HepG2 (cell line): Measurements from ENCODE around the gene USP34. TPM values are rescaled to one million over a fixed set of nuclear protein-coding genes. Genes with fewer than 3 reads are reported as not detected.

Experiments used
- ATAD3A ChIP-seq: sonication (generic); formaldehyde crosslinking; IDR thresholded peaks from 2 replicates; pipeline ENCODE4 v1.4.0; 2020; ENCODE audit warnings: missing genetic modification reagents
- FOXA1 ChIP-seq, 2 experiments: fragments of 450-650 bp in 1 of 2; sonication (generic) in 1 of 2; formaldehyde crosslinking in 1 of 2; IDR thresholded peaks; 2 replicates each; pipeline versions ENCODE4 v1.4.0 to v1.6.1; 2016 to 2020; ENCODE audit warnings: missing genetic modification reagents in 1 of 2
- FOXJ3 ChIP-seq: sonication (generic); formaldehyde crosslinking; IDR thresholded peaks from 2 replicates; pipeline ENCODE4 v1.4.0; 2020; ENCODE audit warnings: missing genetic modification reagents, mild to moderate bottlenecking, borderline replicate concordance
- GATAD1 ChIP-seq: IDR thresholded peaks from 2 replicates; pipeline ENCODE4 v1.6.1; 2016; ENCODE audit warnings: missing genetic modification reagents, missing compliant biosample characterization
- HOXA3 ChIP-seq: sonication (generic); formaldehyde crosslinking; IDR thresholded peaks from 2 replicates; pipeline ENCODE4 v1.5.0; 2020; ENCODE audit warnings: missing genetic modification reagents
- MIER3 ChIP-seq: IDR thresholded peaks from 2 replicates; pipeline ENCODE4 v1.6.1; 2016; ENCODE audit warnings: missing compliant biosample characterization, borderline replicate concordance
- MIXL1 ChIP-seq: IDR thresholded peaks from 2 replicates; pipeline ENCODE4 v1.6.1; 2016
- NKX3-1 ChIP-seq: sonication (generic); formaldehyde crosslinking; IDR thresholded peaks from 2 replicates; pipeline ENCODE4 v1.5.0; 2020; ENCODE audit warnings: missing genetic modification reagents
- NR2F2 ChIP-seq: IDR thresholded peaks from 2 replicates; pipeline ENCODE4 v1.6.1; 2012; ENCODE audit warnings: low read depth, inconsistent platforms, borderline replicate concordance
- RXRB ChIP-seq: IDR thresholded peaks from 2 replicates; pipeline ENCODE4 v1.6.1; 2016; ENCODE audit warnings: borderline replicate concordance, missing genetic modification reagents, missing compliant biosample characterization
- SALL1 ChIP-seq: sonication (generic); formaldehyde crosslinking; IDR thresholded peaks from 2 replicates; pipeline ENCODE4 v1.8.0; 2022; ENCODE audit warnings: mild to moderate bottlenecking, missing genetic modification reagents
- ZNF562 ChIP-seq: sonication (generic); formaldehyde crosslinking; IDR thresholded peaks from 2 replicates; pipeline ENCODE4 v1.8.0; 2022; ENCODE audit warnings: missing genetic modification reagents, borderline replicate concordance
- ZNF672 ChIP-seq: sonication (generic); formaldehyde crosslinking; IDR thresholded peaks from 2 replicates; pipeline ENCODE4 v1.8.1; 2022; ENCODE audit warnings: missing genetic modification reagents
- polyA plus RNA-seq, 8 experiments: library from polyadenylated mRNA; depleted of rRNA in 3 of 8; stranded (reverse) in 7 of 8; unstranded in 1 of 8; fragments of >200 nt; fragmentation: Illumina TruSeq in 4 of 8; extraction: Trizol in 4 of 8; gene quantifications; 2 replicates each; pipeline versions ENCODE4 v1.2.1 to v1.2.3, GENCODE V29; 2011 to 2016; ENCODE audit warnings: low read depth in 4 of 8, missing spikeins in 1 of 8, mixed read lengths in 1 of 8; ENCODE audit not compliant: insufficient read depth in 1 of 8
- total RNA-seq, 5 experiments: library from RNA; depleted of rRNA; stranded (reverse); fragments of >200 nt; fragmentation: Illumina TruSeq; extraction: Trizol; gene quantifications; 2 replicates each; pipeline ENCODE4 v1.2.3, GENCODE V29; 2016; ENCODE audit warnings: low read depth in 1 of 5
- TF ChIP-seq, protein P1 (sequence below): IDR thresholded peaks from 2 replicates; pipeline ENCODE4 v1.6.1; 2016
- TF ChIP-seq, protein P2 (sequence below): IDR thresholded peaks from 2 replicates; pipeline ENCODE4 v1.6.1; 2012; ENCODE audit warnings: low read length, improper control_type of control experiment
- TF ChIP-seq, protein P3 (sequence below): sonication (generic); formaldehyde crosslinking; IDR thresholded peaks from 2 replicates; pipeline ENCODE4 v1.9.0; 2021; ENCODE audit warnings: missing genetic modification reagents, borderline replicate concordance
- TF ChIP-seq, protein P4 (sequence below): sonication (generic); formaldehyde crosslinking; IDR thresholded peaks from 2 replicates; pipeline ENCODE4 v1.5.1; 2020; ENCODE audit warnings: missing genetic modification reagents, mild to moderate bottlenecking, borderline replicate concordance
- TF ChIP-seq, protein P5 (sequence below): IDR thresholded peaks from 2 replicates; pipeline ENCODE4 v1.6.1; 2018; ENCODE audit warnings: missing genetic modification reagents, mild to moderate bottlenecking, missing compliant biosample characterization
- TF ChIP-seq, protein P6 (sequence below): sonication (generic); IDR thresholded peaks from 2 replicates; pipeline ENCODE4 v1.6.1; 2016; ENCODE audit warnings: low read depth, borderline replicate concordance

The USP34 gene
- total and polyA plus RNA-seq, 2 of the 13 experiments (the other 11 are each of a cell fraction or from before 2014, with no cell fraction given) = 99.2 to 100 TPM

DNA sequence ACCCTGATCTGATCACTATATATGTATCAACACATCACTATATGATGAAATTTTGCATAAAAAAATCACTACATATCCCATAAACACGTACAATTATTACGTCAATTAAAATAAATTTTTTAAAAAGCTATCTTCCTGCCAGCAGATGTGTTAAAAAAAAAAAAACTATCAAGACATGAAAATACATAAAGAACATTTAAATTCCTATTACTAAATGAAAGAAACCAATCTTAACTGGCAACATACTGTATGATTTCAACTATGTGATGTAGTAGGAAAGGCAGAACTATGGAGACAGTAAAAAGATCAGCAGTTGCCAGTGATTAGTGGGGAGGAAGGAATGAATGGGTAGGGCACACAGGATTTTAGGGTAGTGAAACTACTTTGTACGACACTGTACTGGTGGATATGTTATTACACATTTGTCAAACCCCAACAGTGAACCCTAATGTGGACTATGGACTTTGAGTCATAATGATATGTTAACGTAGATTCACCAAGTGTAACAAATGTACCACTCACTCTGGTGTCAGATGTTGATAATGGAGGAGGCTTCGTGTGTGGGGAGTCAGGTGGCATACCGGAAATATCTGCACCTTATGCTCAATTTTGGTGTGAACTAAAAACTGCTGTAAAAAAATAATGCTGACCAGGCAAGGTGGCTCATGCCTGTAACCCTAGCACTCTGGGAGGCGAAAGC, 27.4 kb downstream of the USP34 start (continued):
- TF ChIP-seq, protein P1, sequence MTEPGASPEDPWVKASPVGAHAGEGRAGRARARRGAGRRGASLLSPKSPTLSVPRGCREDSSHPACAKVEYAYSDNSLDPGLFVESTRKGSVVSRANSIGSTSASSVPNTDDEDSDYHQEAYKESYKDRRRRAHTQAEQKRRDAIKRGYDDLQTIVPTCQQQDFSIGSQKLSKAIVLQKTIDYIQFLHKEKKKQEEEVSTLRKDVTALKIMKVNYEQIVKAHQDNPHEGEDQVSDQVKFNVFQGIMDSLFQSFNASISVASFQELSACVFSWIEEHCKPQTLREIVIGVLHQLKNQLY (CRISPR knock-in tag) = 0 out of 2 replicates have a peak, but pooled peaks have one; percentile 26
- peak; percentile 40; the same call in 1 of the 2 replicates for TF ChIP-seq RXRB
- no peak for TF ChIP-seq FOXA1 (IDR thresholded peaks at IDR 0.05)
- peak; percentile 38; the same call in 1 of the 2 replicates for TF ChIP-seq FOXA1 (CRISPR knock-in tag; IDR thresholded peaks at IDR 0.05)
- TF ChIP-seq GATAD1 (CRISPR knock-in tag) = peak; percentile 31; the same call in 1 of the 2 replicates
- TF ChIP-seq SALL1 (CRISPR knock-in tag) = peak; percentile 85; the same call in 1 of the 2 replicates
- TF ChIP-seq, protein P2, sequence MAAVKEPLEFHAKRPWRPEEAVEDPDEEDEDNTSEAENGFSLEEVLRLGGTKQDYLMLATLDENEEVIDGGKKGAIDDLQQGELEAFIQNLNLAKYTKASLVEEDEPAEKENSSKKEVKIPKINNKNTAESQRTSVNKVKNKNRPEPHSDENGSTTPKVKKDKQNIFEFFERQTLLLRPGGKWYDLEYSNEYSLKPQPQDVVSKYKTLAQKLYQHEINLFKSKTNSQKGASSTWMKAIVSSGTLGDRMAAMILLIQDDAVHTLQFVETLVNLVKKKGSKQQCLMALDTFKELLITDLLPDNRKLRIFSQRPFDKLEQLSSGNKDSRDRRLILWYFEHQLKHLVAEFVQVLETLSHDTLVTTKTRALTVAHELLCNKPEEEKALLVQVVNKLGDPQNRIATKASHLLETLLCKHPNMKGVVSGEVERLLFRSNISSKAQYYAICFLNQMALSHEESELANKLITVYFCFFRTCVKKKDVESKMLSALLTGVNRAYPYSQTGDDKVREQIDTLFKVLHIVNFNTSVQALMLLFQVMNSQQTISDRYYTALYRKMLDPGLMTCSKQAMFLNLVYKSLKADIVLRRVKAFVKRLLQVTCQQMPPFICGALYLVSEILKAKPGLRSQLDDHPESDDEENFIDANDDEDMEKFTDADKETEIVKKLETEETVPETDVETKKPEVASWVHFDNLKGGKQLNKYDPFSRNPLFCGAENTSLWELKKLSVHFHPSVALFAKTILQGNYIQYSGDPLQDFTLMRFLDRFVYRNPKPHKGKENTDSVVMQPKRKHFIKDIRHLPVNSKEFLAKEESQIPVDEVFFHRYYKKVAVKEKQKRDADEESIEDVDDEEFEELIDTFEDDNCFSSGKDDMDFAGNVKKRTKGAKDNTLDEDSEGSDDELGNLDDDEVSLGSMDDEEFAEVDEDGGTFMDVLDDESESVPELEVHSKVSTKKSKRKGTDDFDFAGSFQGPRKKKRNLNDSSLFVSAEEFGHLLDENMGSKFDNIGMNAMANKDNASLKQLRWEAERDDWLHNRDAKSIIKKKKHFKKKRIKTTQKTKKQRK = no peak
- TF ChIP-seq, protein P3, sequence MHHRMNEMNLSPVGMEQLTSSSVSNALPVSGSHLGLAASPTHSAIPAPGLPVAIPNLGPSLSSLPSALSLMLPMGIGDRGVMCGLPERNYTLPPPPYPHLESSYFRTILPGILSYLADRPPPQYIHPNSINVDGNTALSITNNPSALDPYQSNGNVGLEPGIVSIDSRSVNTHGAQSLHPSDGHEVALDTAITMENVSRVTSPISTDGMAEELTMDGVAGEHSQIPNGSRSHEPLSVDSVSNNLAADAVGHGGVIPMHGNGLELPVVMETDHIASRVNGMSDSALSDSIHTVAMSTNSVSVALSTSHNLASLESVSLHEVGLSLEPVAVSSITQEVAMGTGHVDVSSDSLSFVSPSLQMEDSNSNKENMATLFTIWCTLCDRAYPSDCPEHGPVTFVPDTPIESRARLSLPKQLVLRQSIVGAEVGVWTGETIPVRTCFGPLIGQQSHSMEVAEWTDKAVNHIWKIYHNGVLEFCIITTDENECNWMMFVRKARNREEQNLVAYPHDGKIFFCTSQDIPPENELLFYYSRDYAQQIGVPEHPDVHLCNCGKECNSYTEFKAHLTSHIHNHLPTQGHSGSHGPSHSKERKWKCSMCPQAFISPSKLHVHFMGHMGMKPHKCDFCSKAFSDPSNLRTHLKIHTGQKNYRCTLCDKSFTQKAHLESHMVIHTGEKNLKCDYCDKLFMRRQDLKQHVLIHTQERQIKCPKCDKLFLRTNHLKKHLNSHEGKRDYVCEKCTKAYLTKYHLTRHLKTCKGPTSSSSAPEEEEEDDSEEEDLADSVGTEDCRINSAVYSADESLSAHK (CRISPR knock-in tag) = peak; percentile 59; the same call in 1 of the 2 replicates
- peak; percentile 82 for TF ChIP-seq MIXL1 (CRISPR knock-in tag)
- TF ChIP-seq ATAD3A (CRISPR knock-in tag) = no peak
- peak; percentile 57; the same call in 1 of the 2 replicates for TF ChIP-seq HOXA3
- peak; percentile 14; the same call in 1 of the 2 replicates for TF ChIP-seq FOXJ3 (CRISPR knock-in tag)
- TF ChIP-seq, protein P4, sequence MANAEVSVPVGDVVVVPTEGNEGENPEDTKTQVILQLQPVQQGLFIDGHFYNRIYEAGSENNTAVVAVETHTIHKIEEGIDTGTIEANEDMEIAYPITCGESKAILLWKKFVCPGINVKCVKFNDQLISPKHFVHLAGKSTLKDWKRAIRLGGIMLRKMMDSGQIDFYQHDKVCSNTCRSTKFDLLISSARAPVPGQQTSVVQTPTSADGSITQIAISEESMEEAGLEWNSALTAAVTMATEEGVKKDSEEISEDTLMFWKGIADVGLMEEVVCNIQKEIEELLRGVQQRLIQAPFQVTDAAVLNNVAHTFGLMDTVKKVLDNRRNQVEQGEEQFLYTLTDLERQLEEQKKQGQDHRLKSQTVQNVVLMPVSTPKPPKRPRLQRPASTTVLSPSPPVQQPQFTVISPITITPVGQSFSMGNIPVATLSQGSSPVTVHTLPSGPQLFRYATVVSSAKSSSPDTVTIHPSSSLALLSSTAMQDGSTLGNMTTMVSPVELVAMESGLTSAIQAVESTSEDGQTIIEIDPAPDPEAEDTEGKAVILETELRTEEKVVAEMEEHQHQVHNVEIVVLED (CRISPR knock-in tag) = no peak
- no peak for TF ChIP-seq NKX3-1
- TF ChIP-seq NR2F2 = no peak
- 0 out of 2 replicates have a peak, but pooled peaks have one; percentile 30 for TF ChIP-seq MIER3 (CRISPR knock-in tag)
- no peak for TF ChIP-seq ZNF562 (CRISPR knock-in tag)
- TF ChIP-seq, protein P5, sequence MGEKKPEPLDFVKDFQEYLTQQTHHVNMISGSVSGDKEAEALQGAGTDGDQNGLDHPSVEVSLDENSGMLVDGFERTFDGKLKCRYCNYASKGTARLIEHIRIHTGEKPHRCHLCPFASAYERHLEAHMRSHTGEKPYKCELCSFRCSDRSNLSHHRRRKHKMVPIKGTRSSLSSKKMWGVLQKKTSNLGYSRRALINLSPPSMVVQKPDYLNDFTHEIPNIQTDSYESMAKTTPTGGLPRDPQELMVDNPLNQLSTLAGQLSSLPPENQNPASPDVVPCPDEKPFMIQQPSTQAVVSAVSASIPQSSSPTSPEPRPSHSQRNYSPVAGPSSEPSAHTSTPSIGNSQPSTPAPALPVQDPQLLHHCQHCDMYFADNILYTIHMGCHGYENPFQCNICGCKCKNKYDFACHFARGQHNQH = peak; percentile 64; the same call in 1 of the 2 replicates
- TF ChIP-seq ZNF672 (CRISPR knock-in tag) = no peak
- TF ChIP-seq, protein P6, sequence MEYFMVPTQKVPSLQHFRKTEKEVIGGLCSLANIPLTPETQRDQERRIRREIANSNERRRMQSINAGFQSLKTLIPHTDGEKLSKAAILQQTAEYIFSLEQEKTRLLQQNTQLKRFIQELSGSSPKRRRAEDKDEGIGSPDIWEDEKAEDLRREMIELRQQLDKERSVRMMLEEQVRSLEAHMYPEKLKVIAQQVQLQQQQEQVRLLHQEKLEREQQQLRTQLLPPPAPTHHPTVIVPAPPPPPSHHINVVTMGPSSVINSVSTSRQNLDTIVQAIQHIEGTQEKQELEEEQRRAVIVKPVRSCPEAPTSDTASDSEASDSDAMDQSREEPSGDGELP = peak; percentile 42; the same call in 1 of the 2 replicates
